Measurements from ENCODE around the gene ZNF672. TPM values are rescaled to one million over a fixed set of nuclear protein-coding genes. Genes with fewer than 3 reads are reported as not detected.
A peak's percentile ranks its signal among the peaks of the same experiment; 100 is the strongest.

The ZNF672 gene
- total and polyA plus RNA-seq, 2 experiments from 2014 or later, result 10.5 to 13.8 TPM

GRCh38 chr1:248850536-248851251, 12.7 kb downstream of the ZNF672 start:
- DNase-seq, result no peak
- Histone ChIP-seq H3K4me1 (ENCODE audit: insufficient read depth) (peaks cover 3% of the 10 kb centered on the region; the same call in 1 of the 2 replicates), H3K4me2 (ENCODE audit: unreplicated experiment) (no peak overlapping the region), H3K4me3 (no peak overlapping the region), H3K9ac (no peak overlapping the region), H3K27me3 (replicated peaks; ENCODE audit: insufficient read depth) (no peaks in the 10 kb centered on the region), H3K9me2 (ENCODE audit: insufficient read depth) (no peaks in the 10 kb centered on the region), H2AFZ (no peak overlapping the region), H4K20me1 (ENCODE audit: insufficient read depth) (no peaks in the 10 kb centered on the region), H3K79me2 (ENCODE audit: insufficient read depth) (0 out of 2 replicates have a peak, but pooled peaks cover 2% of the 10 kb centered on the region), H3K36me3 (ENCODE audit: low read depth) (peaks cover 11% of the 10 kb centered on the region; the same call in 1 of the 2 replicates), H3K27ac (no peak overlapping the region), H3F3A (ENCODE audit: insufficient read depth) (peaks cover 6% of the 10 kb centered on the region), H3K9me3 (ENCODE audit: low read depth) (no peaks in the 10 kb centered on the region)
- in situ Hi-C loops (cut with MboI), result no loop called here
- TF ChIP-seq EZH2phosphoT487 (IDR thresholded peaks at IDR 0.05; ENCODE audit: insufficient read depth, low read depth) (no peak), EZH2 (IDR thresholded peaks at IDR 0.05; ENCODE audit: insufficient read depth, poor library complexity, severe bottlenecking) (no peak)
- 91 to 92% methylated on average over 10 of the region's 10 CpGs for WGBS, 2 experiments (ENCODE audit: low coverage in 1 of 2, low lambda C conversion rate in 2 of 2, missing lambda C conversion rate in 2 of 2)

GRCh38 chr1:248851390-248851789, 13.4 kb downstream of the ZNF672 start:
- H3K9me3 ChIP-seq (ENCODE audit: low read depth), result no peaks in the 10 kb centered on the region
- no peaks in the 10 kb centered on the region for H3K79me2 ChIP-seq (ENCODE audit: insufficient read depth)
- H3K4me3 ChIP-seq, result no peak overlapping the region
- peaks cover 4% of the 10 kb centered on the region; the same call in 1 of the 2 replicates for H3K36me3 ChIP-seq (ENCODE audit: low read depth)
- H3K4me1 ChIP-seq (ENCODE audit: insufficient read depth), result peaks cover 3% of the 10 kb centered on the region; the same call in 1 of the 2 replicates
- no peak overlapping the region for H3K4me2 ChIP-seq (ENCODE audit: unreplicated experiment)
- WGBS, 2 experiments (ENCODE audit: low coverage in 1 of 2, low lambda C conversion rate in 2 of 2, missing lambda C conversion rate in 2 of 2), result 83 to 88% methylated on average over 2 of the region's 2 CpGs
- no peaks in the 10 kb centered on the region for H3K27me3 ChIP-seq (replicated peaks; ENCODE audit: insufficient read depth)
- H3K9me2 ChIP-seq (ENCODE audit: insufficient read depth), result no peaks in the 10 kb centered on the region
- no peak overlapping the region for H2AFZ ChIP-seq
- TF ChIP-seq EZH2 (IDR thresholded peaks at IDR 0.05; ENCODE audit: insufficient read depth, poor library complexity, severe bottlenecking) (no peak), EZH2phosphoT487 (IDR thresholded peaks at IDR 0.05; ENCODE audit: insufficient read depth, low read depth) (no peak)
- in situ Hi-C loops (cut with MboI), result no loop called here
- H3K9ac ChIP-seq, result no peak overlapping the region
- no peak overlapping the region for H3K27ac ChIP-seq
- no peak for DNase-seq
- no peaks in the 10 kb centered on the region for H4K20me1 ChIP-seq (ENCODE audit: insufficient read depth)
- H3F3A ChIP-seq (ENCODE audit: insufficient read depth), result peaks cover 6% of the 10 kb centered on the region

- H2AFZ ChIP-seq, result no peak overlapping the region
- H3K79me2 ChIP-seq (ENCODE audit: insufficient read depth), result peaks cover 2% of the 10 kb centered on the region
- peak; percentile 93 for DNase-seq
- peaks cover 6% of the 10 kb centered on the region for H3F3A ChIP-seq (ENCODE audit: insufficient read depth)
- H3K9me2 ChIP-seq (ENCODE audit: insufficient read depth), result no peaks in the 10 kb centered on the region
- H3K4me2 ChIP-seq (ENCODE audit: unreplicated experiment), result no peak overlapping the region
- in situ Hi-C loops (cut with MboI), result no loop called here
- no peaks in the 10 kb centered on the region for H3K9me3 ChIP-seq (ENCODE audit: low read depth)
- TF ChIP-seq EZH2phosphoT487 (IDR thresholded peaks at IDR 0.05; ENCODE audit: insufficient read depth, low read depth) (no peak), EZH2 (IDR thresholded peaks at IDR 0.05; ENCODE audit: insufficient read depth, poor library complexity, severe bottlenecking) (no peak)
- no peak overlapping the region for H3K4me3 ChIP-seq
- peaks cover 5% of the 10 kb centered on the region; the same call in 1 of the 2 replicates for H3K4me1 ChIP-seq (ENCODE audit: insufficient read depth)
- H3K9ac ChIP-seq, result 0 out of 2 replicates have a peak overlapping the region, but pooled peaks have one; percentile 8
- no peaks in the 10 kb centered on the region for H4K20me1 ChIP-seq (ENCODE audit: insufficient read depth)
- H3K27me3 ChIP-seq (replicated peaks; ENCODE audit: insufficient read depth), result no peaks in the 10 kb centered on the region
- peak overlapping the region; percentile 62 for H3K27ac ChIP-seq
- WGBS, 2 experiments (ENCODE audit: low coverage in 1 of 2, low lambda C conversion rate in 2 of 2, missing lambda C conversion rate in 2 of 2), result 50 to 55% methylated on average over 7 of the region's 7 CpGs
- H3K36me3 ChIP-seq (ENCODE audit: low read depth), result no peaks in the 10 kb centered on the region; the same call in 1 of the 2 replicates
These were observed 14.7 kb downstream of the ZNF672 start for GRCh38 chr1:248852481-248853405.

GRCh38 chr1:248853663-248854375, 15.8 kb downstream of the ZNF672 start:
- in situ Hi-C loops (cut with MboI), result no loop called here
- Histone ChIP-seq H3K4me1 (ENCODE audit: insufficient read depth) (peaks cover 7% of the 10 kb centered on the region; the same call in 1 of the 2 replicates), H3K9me3 (ENCODE audit: low read depth) (no peaks in the 10 kb centered on the region), H3F3A (ENCODE audit: insufficient read depth) (peaks cover 6% of the 10 kb centered on the region), H3K27me3 (replicated peaks; ENCODE audit: insufficient read depth) (no peaks in the 10 kb centered on the region), H3K4me3 (no peak overlapping the region), H3K27ac (peak overlapping the region; percentile 62), H3K9me2 (ENCODE audit: insufficient read depth) (no peaks in the 10 kb centered on the region), H3K4me2 (ENCODE audit: unreplicated experiment) (no peak overlapping the region), H3K9ac (no peak overlapping the region), H4K20me1 (ENCODE audit: insufficient read depth) (no peaks in the 10 kb centered on the region), H3K36me3 (ENCODE audit: low read depth) (no peaks in the 10 kb centered on the region; the same call in 1 of the 2 replicates), H2AFZ (no peak overlapping the region), H3K79me2 (ENCODE audit: insufficient read depth) (peaks cover 11% of the 10 kb centered on the region)
- no peak for TF ChIP-seq EZH2phosphoT487 (IDR thresholded peaks at IDR 0.05; ENCODE audit: insufficient read depth, low read depth)
- no peak for TF ChIP-seq EZH2 (IDR thresholded peaks at IDR 0.05; ENCODE audit: insufficient read depth, poor library complexity, severe bottlenecking)
- 91% methylated on average over 7 to 8 of the region's 8 CpGs for WGBS, 2 experiments (ENCODE audit: low coverage in 1 of 2, low lambda C conversion rate in 2 of 2, missing lambda C conversion rate in 2 of 2)
- no peak for DNase-seq

Measured in GM23248 (cell line).